ENCODE results near the gene IQCH. TPM values are rescaled to one million over a fixed set of nuclear protein-coding genes. Genes with fewer than 3 reads are reported as not detected.

The IQCH gene
- total and polyA plus RNA-seq, 2 of the 4 experiments (the other 2 are of a cell fraction), result 0.60 to 2.5 TPM

GRCh38 chr15:67240235-67241131 lies 14.1 kb upstream of the IQCH start:
- Histone ChIP-seq H4K91ac (ENCODE audit: insufficient read depth, low read depth, low read length) (no peak overlapping the region), H4K20me1 (ENCODE audit: insufficient read depth, low read length) (peaks cover 21% of the 10 kb centered on the region; the same call in 1 of the 2 replicates), H2AFZ (replicated peaks; ENCODE audit: low read length, poor library complexity) (no peak overlapping the region), H2AK5ac (ENCODE audit: low read depth, low read length) (no peak overlapping the region), H3K4me2 (ENCODE audit: low read depth, low read length) (no peak overlapping the region), H3K9me1 (ENCODE audit: insufficient read depth, low read length) (no peaks in the 10 kb centered on the region), H2BK20ac (ENCODE audit: low read depth, low read length) (no peak overlapping the region), H3K36me3 (ENCODE audit: control insufficient read depth, insufficient read depth, low read length) (peaks cover 1% of the 10 kb centered on the region; the same call in 1 of the 2 replicates), H2AK9ac (replicated peaks; ENCODE audit: low read depth, low read length, poor library complexity) (no peak overlapping the region), H3K18ac (ENCODE audit: low read depth, low read length) (no peak overlapping the region), H3K79me1 (ENCODE audit: low read depth in 1 of 2, low read length in 2 of 2) (peaks cover 32 to 42% of the 10 kb centered on the region in 2 experiments), H3K27me3 (ENCODE audit: control insufficient read depth, insufficient read depth, low read length) (no peaks in the 10 kb centered on the region), H3K4ac (ENCODE audit: low read depth, low read length) (no peak overlapping the region), H3K9ac (ENCODE audit: low read depth, low read length) (no peak overlapping the region), H3K23ac (ENCODE audit: low read depth, low read length) (no peak overlapping the region), H2BK5ac (ENCODE audit: low read depth, low read length, poor library complexity, severe bottlenecking) (no peak overlapping the region), H3K9me3 (ENCODE audit: control insufficient read depth, insufficient read depth, low read length) (no peaks in the 10 kb centered on the region), H4K5ac (ENCODE audit: low read depth, low read length) (no peak overlapping the region), H2BK120ac (ENCODE audit: low read depth, low read length) (no peak overlapping the region), H3K27ac (ENCODE audit: insufficient read depth, low read length) (no peak overlapping the region), H3K4me3 (ENCODE audit: insufficient read depth, low read depth, low read length) (no peak overlapping the region), H2BK15ac (ENCODE audit: low read depth, low read length) (no peak overlapping the region), H3K56ac (ENCODE audit: extremely low read depth, insufficient read depth, low read length) (no peak overlapping the region), H4K8ac (ENCODE audit: low read depth in 2 of 2, low read length in 2 of 2) (no peak overlapping the region), H3K4me1 (ENCODE audit: control insufficient read depth, insufficient read depth, low read length) (peaks cover 2% of the 10 kb centered on the region; the same call in 1 of the 2 replicates), H3K14ac (replicated peaks; ENCODE audit: low read depth, low read length) (no peak overlapping the region)
- BruUV-seq (replicated peaks), result no TSS peak
- no peak for ATAC-seq (ENCODE audit: low read depth)
- CTCF ChIA-PET, result interaction anchor here (1.6 kb wide), 1 partner anchor 10 kb away, joined by 5 read pairs; no protein-coding TSS in a partner anchor
- intact Hi-C loops (cut with micrococcal nuclease) (no loop called here), in situ Hi-C loops (cut with MboI; ENCODE audit: low sequenced_read_pairs) (no loop called here), dilution Hi-C loops (cut with HindIII; ENCODE audit: low sequenced_read_pairs, unreplicated experiment) (no loop called here)
- POLR2A ChIA-PET (ENCODE audit: unreplicated experiment), result no interaction called here
- no peak for DNase-seq
- WGBS, 2 experiments (ENCODE audit: extremely low coverage in 2 of 2, insufficient read length in 1 of 2), result no CpG with 5 or more reads among the region's 3 CpGs
- 0 out of 2 replicates have a peak, but pooled peaks have one; percentile 4 for TF ChIP-seq CTCF (conservative IDR thresholded peaks at IDR 0.05; ENCODE audit: low read depth, low read length)
- no peak for TF ChIP-seq NFE2L2 (IDR thresholded peaks at IDR 0.05; ENCODE audit: low read depth, low read length)
